Left lung (tissue), 10 donors: ENCODE measurements around the gene ZFP36L1. TPM values are rescaled to one million over a fixed set of nuclear protein-coding genes. Genes with fewer than 3 reads are reported as not detected.
A peak's percentile ranks its signal among the peaks of the same experiment; 100 is the strongest.

Experiments
- ATAC-seq: fragments of 200-7000 bp; cut with Tn5 transposase; one replicate; pipeline ENCODE4 v1.9.1; 2020; ENCODE audit warnings: moderate library complexity
- DNase-seq, 4 donors: peaks; one replicate each; pipeline ENCODE4 v3.0.0-alpha.2; 2013 to 2020
- H3K27ac ChIP-seq, 2 donors: fragments of 200-600 bp; sonication (generic) in 1 of 2; one replicate each; pipeline versions ENCODE4 v1.5.0 to v1.8.0; 2020 to 2021
- H3K27me3 ChIP-seq, 2 donors: fragments of 200-600 bp; sonication (generic) in 1 of 2; one replicate each; pipeline versions ENCODE4 v1.5.0 to v1.8.0; 2020 to 2021
- H3K36me3 ChIP-seq, 2 donors: fragments of 200-600 bp; sonication (generic) in 1 of 2; one replicate each; pipeline versions ENCODE4 v1.5.0 to v1.8.0; 2020 to 2021
- H3K4me1 ChIP-seq, 2 donors: fragments of 200-600 bp; one replicate each; pipeline ENCODE4 v1.8.0; 2021
- H3K4me3 ChIP-seq, 2 donors: fragments of 200-600 bp; sonication (generic) in 1 of 2; one replicate each; pipeline versions ENCODE4 v1.5.0 to v1.8.0; 2020 to 2021; ENCODE audit warnings: mild to moderate bottlenecking in 1 of 2
- H3K9me3 ChIP-seq, 2 donors: fragments of 200-600 bp; sonication (generic) in 1 of 2; one replicate each; pipeline versions ENCODE4 v1.5.0 to v1.8.0; 2020 to 2021
- intact Hi-C, 2 donors: fragments of 100-400 bp; cut with DNase I; formaldehyde crosslinking; loops; one replicate each; pipeline versions ENCODE4 v1.11.2 to v1.14.2; 2022
- polyA plus RNA-seq, 6 donors: library from polyadenylated mRNA; unstranded; fragments of 120-200 nt; gene quantifications; one replicate each; pipeline ENCODE4 v1.2.1, GENCODE V29; 2013; ENCODE audit not compliant: insufficient read length in 6 of 6
- total RNA-seq, 2 donors: library from RNA; stranded (reverse); fragmentation: NEBNext Ultra II Directional; extraction: Animal tissue kit (Norgen Biotek cat#: 25700); gene quantifications; one replicate each; pipeline ENCODE4 v1.2.1, GENCODE V29; 2021
- TF ChIP-seq, protein P1 (sequence below), 2 donors: fragments of 200-600 bp; sonication (generic) in 1 of 2; IDR thresholded peaks; one replicate each; pipeline versions ENCODE4 v1.5.0 to v1.8.0; 2021; ENCODE audit warnings: antibody characterized with exemption in 2 of 2
- donor health status: DM: no; HTN: yes; CAD: no.
- donor health status: DM: no; HTN: no; CAD: no.

ZFP36L1 gene
- total and polyA plus RNA-seq, 8 donors = 292 to 603 (median 469) TPM

DNA sequence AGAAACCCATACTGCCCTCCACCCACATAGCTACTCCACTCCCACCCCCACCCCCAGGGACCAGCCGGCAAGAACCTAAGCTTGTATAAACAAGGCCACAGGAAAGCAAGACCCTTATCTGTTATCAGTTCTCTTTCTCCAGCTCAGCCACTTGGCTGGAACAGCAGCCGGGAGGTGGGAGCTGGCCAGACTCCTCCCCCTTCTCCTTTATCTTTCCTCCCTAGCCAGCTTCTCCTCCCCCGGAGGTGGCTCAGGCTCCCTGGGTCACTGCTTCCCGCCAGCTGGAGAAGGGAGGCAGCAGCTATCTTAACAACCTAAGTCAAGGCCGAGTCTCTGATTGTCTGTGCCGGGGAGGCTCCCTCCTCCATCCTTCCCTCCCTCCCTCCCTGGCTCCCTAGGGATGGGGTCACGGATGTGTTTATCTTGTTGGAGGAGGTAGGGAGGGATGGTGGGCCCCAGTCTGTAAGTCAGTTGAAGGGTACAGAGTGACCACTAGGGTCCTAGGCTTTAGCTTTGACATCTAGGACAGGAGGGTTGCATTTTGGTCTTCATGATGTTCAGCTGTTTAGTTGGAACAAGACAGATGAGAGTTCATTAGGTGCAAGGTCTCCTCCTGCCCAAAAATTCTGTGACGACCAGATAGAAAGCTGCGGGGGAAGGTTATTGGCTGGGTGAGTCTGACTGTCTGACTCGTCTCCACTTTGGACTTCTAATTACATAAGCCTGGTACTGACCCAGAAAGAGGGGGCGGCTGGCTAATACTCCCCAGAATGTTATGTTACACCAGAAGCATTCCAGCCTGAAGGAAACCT lies 29.7 kb downstream of the ZFP36L1 start:
- Histone ChIP-seq H3K27ac (peak overlapping the region; percentile 44 to 48), H3K4me3 (no peak overlapping the region), H3K27me3 (peaks cover 0 to 10% of the 10 kb centered on the region in 2 donors), H3K36me3 (no peaks in the 10 kb centered on the region), H3K4me1 (peaks cover 12 to 30% of the 10 kb centered on the region in 2 donors), H3K9me3 (no peaks in the 10 kb centered on the region)
- ATAC-seq (peak; percentile 86), DNase-seq (peak in 2 of 4 donors; percentile 58 to 82)
- intact Hi-C loops = no loop called here
- TF ChIP-seq, protein P1, sequence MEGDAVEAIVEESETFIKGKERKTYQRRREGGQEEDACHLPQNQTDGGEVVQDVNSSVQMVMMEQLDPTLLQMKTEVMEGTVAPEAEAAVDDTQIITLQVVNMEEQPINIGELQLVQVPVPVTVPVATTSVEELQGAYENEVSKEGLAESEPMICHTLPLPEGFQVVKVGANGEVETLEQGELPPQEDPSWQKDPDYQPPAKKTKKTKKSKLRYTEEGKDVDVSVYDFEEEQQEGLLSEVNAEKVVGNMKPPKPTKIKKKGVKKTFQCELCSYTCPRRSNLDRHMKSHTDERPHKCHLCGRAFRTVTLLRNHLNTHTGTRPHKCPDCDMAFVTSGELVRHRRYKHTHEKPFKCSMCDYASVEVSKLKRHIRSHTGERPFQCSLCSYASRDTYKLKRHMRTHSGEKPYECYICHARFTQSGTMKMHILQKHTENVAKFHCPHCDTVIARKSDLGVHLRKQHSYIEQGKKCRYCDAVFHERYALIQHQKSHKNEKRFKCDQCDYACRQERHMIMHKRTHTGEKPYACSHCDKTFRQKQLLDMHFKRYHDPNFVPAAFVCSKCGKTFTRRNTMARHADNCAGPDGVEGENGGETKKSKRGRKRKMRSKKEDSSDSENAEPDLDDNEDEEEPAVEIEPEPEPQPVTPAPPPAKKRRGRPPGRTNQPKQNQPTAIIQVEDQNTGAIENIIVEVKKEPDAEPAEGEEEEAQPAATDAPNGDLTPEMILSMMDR (IDR thresholded peaks at IDR 0.05) = no peak

DNA sequence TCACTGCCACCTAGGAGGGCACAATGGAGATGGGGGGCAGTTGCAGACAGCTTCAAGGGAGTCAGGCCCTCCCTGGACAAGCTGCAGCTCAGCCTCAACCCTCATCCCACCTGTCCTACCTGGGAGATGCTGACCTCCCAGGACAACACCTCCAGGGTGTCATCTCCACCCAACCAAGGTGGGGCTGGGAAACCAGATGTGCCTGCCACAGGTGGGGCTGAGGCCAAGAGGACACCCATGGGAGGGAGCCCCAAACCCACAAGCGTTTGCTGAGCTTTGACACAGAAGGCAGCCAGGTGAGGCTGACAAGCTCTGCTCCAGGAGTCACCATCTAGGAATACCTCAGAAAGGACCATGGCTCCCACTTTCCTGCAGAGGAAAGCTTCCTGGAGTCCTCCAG lies 31.5 kb downstream of the ZFP36L1 start:
- TF ChIP-seq, protein P1 (IDR thresholded peaks at IDR 0.05) = no peak
- H3K4me1 ChIP-seq = peaks cover 16 to 47% of the 10 kb centered on the region in 2 donors
- no peak overlapping the region for H3K4me3 ChIP-seq
- H3K9me3 ChIP-seq = no peaks in the 10 kb centered on the region
- H3K36me3 ChIP-seq = no peaks in the 10 kb centered on the region
- no peak overlapping the region for H3K27ac ChIP-seq
- no peak for ATAC-seq
- peaks cover 0 to 7% of the 10 kb centered on the region in 2 donors for H3K27me3 ChIP-seq
- no peak for DNase-seq
- intact Hi-C loops = no loop called here

DNA sequence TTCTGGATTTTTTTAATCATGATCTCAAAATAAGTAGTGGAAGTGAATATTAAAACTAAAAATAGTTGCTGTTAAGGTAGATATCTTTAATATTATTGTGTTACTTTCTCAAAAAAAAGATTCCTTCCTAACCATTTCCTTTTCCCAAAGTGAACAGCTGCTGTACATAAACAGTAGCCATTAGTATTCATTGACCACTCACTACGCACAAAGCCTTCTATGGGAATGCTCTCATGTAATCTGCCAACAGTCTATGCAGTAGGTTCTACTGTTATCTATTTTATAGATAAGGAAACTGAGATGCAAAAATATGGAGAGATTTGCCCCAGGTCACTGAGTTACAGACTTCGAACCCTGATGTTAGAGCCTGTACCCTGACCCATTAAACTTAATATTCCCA lies 32.1 kb downstream of the ZFP36L1 start:
- Histone ChIP-seq H3K27me3 (peaks cover 0 to 5% of the 10 kb centered on the region in 2 donors), H3K4me1 (peaks cover 16 to 50% of the 10 kb centered on the region in 2 donors), H3K36me3 (no peaks in the 10 kb centered on the region), H3K27ac (no peak overlapping the region), H3K9me3 (no peaks in the 10 kb centered on the region), H3K4me3 (no peak overlapping the region)
- TF ChIP-seq, protein P1 (IDR thresholded peaks at IDR 0.05) = no peak
- intact Hi-C loops = no loop called here
- ATAC-seq = no peak
- DNase-seq = no peak

DNA sequence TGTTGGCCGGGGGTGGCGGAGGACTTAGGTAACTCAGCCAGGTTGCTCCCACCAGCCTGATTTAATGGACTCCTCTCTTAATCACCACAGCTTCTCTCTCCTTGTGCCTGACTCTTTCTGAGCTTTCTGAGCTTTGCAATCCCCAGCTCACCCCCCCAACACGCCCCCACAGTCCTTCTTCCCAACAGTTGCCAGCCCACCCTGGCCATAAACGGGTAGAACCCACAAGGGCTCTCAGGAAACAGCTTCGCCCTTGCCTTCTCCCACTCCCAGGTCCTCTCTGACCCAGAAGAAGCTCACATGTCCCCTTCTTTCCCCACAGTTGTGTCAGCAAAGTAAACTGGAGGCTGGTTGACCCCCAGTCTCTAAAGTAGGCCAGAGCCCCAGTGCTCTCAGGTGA lies 32.9 kb downstream of the ZFP36L1 start:
- H3K36me3 ChIP-seq = no peaks in the 10 kb centered on the region
- peaks cover 16 to 50% of the 10 kb centered on the region in 2 donors for H3K4me1 ChIP-seq
- H3K27me3 ChIP-seq = peaks cover 0 to 5% of the 10 kb centered on the region in 2 donors
- intact Hi-C loops = no loop called here
- ATAC-seq (no peak), DNase-seq (no peak)
- H3K27ac ChIP-seq = no peak overlapping the region
- H3K4me3 ChIP-seq = no peak overlapping the region
- H3K9me3 ChIP-seq = no peaks in the 10 kb centered on the region
- TF ChIP-seq, protein P1 (IDR thresholded peaks at IDR 0.05) = no peak

DNA sequence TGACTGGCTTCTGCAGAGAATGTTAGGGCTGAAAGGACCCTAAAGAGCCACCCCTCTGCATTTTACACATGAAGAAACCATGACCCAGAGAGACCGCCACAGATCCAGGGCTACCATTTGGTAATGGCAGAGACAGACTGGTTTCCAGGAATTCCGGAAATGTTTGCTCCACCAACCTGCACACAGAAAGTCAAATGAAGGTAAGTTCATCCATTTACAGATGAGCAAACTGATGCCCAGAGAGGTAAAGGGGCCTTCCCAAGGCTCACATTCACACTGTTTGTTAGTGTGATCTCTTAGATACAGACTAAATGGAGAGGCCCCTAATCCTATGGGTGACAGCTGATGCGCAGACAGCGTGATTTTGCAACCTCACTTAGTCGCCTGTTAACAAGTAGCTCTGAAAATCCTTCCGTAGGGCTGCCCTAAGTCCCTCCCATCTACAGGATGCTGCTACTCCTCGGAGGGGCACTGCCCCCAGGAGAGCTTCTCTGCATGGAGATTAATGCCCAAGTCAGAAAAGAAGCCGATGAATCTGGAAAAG lies 33.8 kb downstream of the ZFP36L1 start:
- intact Hi-C loops = no loop called here
- TF ChIP-seq, protein P1 (IDR thresholded peaks at IDR 0.05) = no peak
- Histone ChIP-seq H3K27me3 (peaks cover 0 to 5% of the 10 kb centered on the region in 2 donors), H3K4me3 (no peak overlapping the region), H3K36me3 (no peaks in the 10 kb centered on the region), H3K9me3 (no peaks in the 10 kb centered on the region), H3K27ac (no peak overlapping the region), H3K4me1 (peaks cover 16 to 50% of the 10 kb centered on the region in 2 donors)
- ATAC-seq (no peak), DNase-seq (no peak)
